ENCODE measurements around the gene GRHL1. TPM values are rescaled to one million over a fixed set of nuclear protein-coding genes. Genes with fewer than 3 reads are reported as not detected.

Gene GRHL1
- total and polyA plus RNA-seq, 2 of the 4 experiments (the other 2 are of a cell fraction): 0.18 to 0.21 TPM

DNA sequence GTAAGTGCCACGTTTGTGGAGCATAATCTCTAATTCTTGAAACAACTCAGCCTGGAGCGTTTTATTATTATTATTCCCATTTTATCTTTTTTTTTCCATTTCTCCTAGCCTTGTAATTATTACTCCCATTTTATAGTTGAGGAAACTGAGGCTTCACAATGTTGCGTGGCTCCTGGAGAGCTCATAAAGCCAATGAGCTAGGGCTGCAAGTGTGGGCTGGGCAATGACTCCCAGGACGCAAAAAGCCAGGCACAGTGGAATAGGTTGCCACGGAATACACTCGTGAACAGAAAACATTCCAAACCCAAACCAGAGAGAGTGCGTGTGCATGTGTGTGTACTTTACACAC lies 78.4 kb downstream of the GRHL1 start:
- Histone ChIP-seq H3K56ac (ENCODE audit: extremely low read depth, insufficient read depth, low read length) (no peak overlapping the region), H2BK15ac (ENCODE audit: low read depth, low read length) (no peak overlapping the region), H4K5ac (ENCODE audit: low read depth, low read length) (no peak overlapping the region), H3K4me1 (ENCODE audit: control insufficient read depth, insufficient read depth, low read length) (no peaks in the 10 kb centered on the region; the same call in 1 of the 2 replicates), H3K27me3 (ENCODE audit: control insufficient read depth, insufficient read depth, low read length) (no peaks in the 10 kb centered on the region), H3K23ac (ENCODE audit: low read depth, low read length) (no peak overlapping the region), H3K9me1 (ENCODE audit: insufficient read depth, low read length) (no peaks in the 10 kb centered on the region; the same call in 1 of the 2 replicates), H2AK9ac (replicated peaks; ENCODE audit: low read depth, low read length, poor library complexity) (no peak overlapping the region), H3K27ac (ENCODE audit: insufficient read depth, low read length) (no peak overlapping the region), H3K14ac (replicated peaks; ENCODE audit: low read depth, low read length) (no peak overlapping the region), H3K4me2 (ENCODE audit: low read depth, low read length) (no peak overlapping the region), H3K9me3 (ENCODE audit: control insufficient read depth, insufficient read depth, low read length) (peaks cover 2% of the 10 kb centered on the region; the same call in 1 of the 2 replicates), H4K8ac (ENCODE audit: low read depth in 2 of 2, low read length in 2 of 2) (no peak overlapping the region), H3K79me1 (ENCODE audit: low read depth in 1 of 2, low read length in 2 of 2) (no peaks in the 10 kb centered on the region), H2BK20ac (ENCODE audit: low read depth, low read length) (no peak overlapping the region), H4K91ac (ENCODE audit: insufficient read depth, low read depth, low read length) (no peak overlapping the region), H3K4me3 (ENCODE audit: insufficient read depth, low read depth, low read length) (no peak overlapping the region), H2AK5ac (ENCODE audit: low read depth, low read length) (no peak overlapping the region), H2BK120ac (ENCODE audit: low read depth, low read length) (no peak overlapping the region), H3K4ac (ENCODE audit: low read depth, low read length) (no peak overlapping the region), H2BK5ac (ENCODE audit: low read depth, low read length, poor library complexity, severe bottlenecking) (no peak overlapping the region), H4K20me1 (ENCODE audit: insufficient read depth, low read length) (no peaks in the 10 kb centered on the region), H3K36me3 (ENCODE audit: control insufficient read depth, insufficient read depth, low read length) (no peaks in the 10 kb centered on the region), H3K9ac (ENCODE audit: low read depth, low read length) (no peak overlapping the region), H2AFZ (replicated peaks; ENCODE audit: low read length, poor library complexity) (peak overlapping the region; percentile 33), H3K18ac (ENCODE audit: low read depth, low read length) (no peak overlapping the region)
- ATAC-seq (ENCODE audit: low read depth): no peak
- no CpG with 5 or more reads among the region's 7 CpGs for WGBS, 2 experiments (ENCODE audit: extremely low coverage in 2 of 2, insufficient read length in 1 of 2)
- no peak for DNase-seq
- intact Hi-C loops (cut with micrococcal nuclease): no loop called here
- in situ Hi-C loops (cut with MboI; ENCODE audit: low sequenced_read_pairs): no loop called here
- ChIA-PET POLR2A (ENCODE audit: unreplicated experiment) (no interaction called here), CTCF (no interaction called here)
- no peak for TF ChIP-seq POLR2A (IDR thresholded peaks at IDR 0.05; ENCODE audit: low read depth, low read length)
- no peak for TF ChIP-seq USF2 (IDR thresholded peaks at IDR 0.05; ENCODE audit: low read depth, low read length)
- TF ChIP-seq RCOR1 (IDR thresholded peaks at IDR 0.05; ENCODE audit: insufficient replicate concordance, low read length): no peak
- TF ChIP-seq RAD21 (IDR thresholded peaks at IDR 0.05; ENCODE audit: low read length): no peak
- TF ChIP-seq BHLHE40 (IDR thresholded peaks at IDR 0.05; ENCODE audit: low read depth, low read length): no peak
- TF ChIP-seq, protein P1, sequence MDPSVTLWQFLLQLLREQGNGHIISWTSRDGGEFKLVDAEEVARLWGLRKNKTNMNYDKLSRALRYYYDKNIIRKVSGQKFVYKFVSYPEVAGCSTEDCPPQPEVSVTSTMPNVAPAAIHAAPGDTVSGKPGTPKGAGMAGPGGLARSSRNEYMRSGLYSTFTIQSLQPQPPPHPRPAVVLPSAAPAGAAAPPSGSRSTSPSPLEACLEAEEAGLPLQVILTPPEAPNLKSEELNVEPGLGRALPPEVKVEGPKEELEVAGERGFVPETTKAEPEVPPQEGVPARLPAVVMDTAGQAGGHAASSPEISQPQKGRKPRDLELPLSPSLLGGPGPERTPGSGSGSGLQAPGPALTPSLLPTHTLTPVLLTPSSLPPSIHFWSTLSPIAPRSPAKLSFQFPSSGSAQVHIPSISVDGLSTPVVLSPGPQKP (IDR thresholded peaks at IDR 0.05; ENCODE audit: borderline replicate concordance, low read depth, low read length): no peak
- TF ChIP-seq FOS (IDR thresholded peaks at IDR 0.05; ENCODE audit: low read depth, low read length): no peak
- no peak for TF ChIP-seq RFX5 (IDR thresholded peaks at IDR 0.05; ENCODE audit: low read depth, low read length)
- no peak for TF ChIP-seq MAFK (IDR thresholded peaks at IDR 0.05; ENCODE audit: low read depth, low read length)
- TF ChIP-seq MAZ (IDR thresholded peaks at IDR 0.05; ENCODE audit: borderline replicate concordance, low read depth, low read length): no peak
- no peak for TF ChIP-seq SMC3 (IDR thresholded peaks at IDR 0.05; ENCODE audit: low read depth, low read length)
- no peak for TF ChIP-seq CEBPB (IDR thresholded peaks at IDR 0.05; ENCODE audit: low read depth, low read length)
- no peak for TF ChIP-seq CHD1 (IDR thresholded peaks at IDR 0.05; ENCODE audit: low read depth, low read length)
- no peak for TF ChIP-seq MXI1 (IDR thresholded peaks at IDR 0.05; ENCODE audit: borderline replicate concordance, low read depth, low read length)
- TF ChIP-seq NFE2L2 (IDR thresholded peaks at IDR 0.05; ENCODE audit: low read depth, low read length): no peak
- TF ChIP-seq, protein P2, sequence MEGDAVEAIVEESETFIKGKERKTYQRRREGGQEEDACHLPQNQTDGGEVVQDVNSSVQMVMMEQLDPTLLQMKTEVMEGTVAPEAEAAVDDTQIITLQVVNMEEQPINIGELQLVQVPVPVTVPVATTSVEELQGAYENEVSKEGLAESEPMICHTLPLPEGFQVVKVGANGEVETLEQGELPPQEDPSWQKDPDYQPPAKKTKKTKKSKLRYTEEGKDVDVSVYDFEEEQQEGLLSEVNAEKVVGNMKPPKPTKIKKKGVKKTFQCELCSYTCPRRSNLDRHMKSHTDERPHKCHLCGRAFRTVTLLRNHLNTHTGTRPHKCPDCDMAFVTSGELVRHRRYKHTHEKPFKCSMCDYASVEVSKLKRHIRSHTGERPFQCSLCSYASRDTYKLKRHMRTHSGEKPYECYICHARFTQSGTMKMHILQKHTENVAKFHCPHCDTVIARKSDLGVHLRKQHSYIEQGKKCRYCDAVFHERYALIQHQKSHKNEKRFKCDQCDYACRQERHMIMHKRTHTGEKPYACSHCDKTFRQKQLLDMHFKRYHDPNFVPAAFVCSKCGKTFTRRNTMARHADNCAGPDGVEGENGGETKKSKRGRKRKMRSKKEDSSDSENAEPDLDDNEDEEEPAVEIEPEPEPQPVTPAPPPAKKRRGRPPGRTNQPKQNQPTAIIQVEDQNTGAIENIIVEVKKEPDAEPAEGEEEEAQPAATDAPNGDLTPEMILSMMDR (conservative IDR thresholded peaks at IDR 0.05; ENCODE audit: low read depth, low read length): no peak
- BruUV-seq (replicated peaks): no TSS peak
- dilution Hi-C loops (cut with HindIII; ENCODE audit: low sequenced_read_pairs, unreplicated experiment): no loop called here

All from IMR-90 (cell line).